GM12865 (cell line): ENCODE measurements around the gene RABAC1.

Source experiments
- DNase-seq: peaks from one replicate; pipeline ENCODE4 v3.0.0; 2010; ENCODE audit warnings: low read depth
- H3K4me3 ChIP-seq: 2 replicates; pipeline ENCODE4 v1.5.1; 2011; ENCODE audit warnings: mild to moderate bottlenecking, low read depth, low read length, control low read depth
- TF ChIP-seq, protein P1 (sequence below): IDR thresholded peaks from 2 replicates; pipeline ENCODE4 v1.5.1; 2011; ENCODE audit warnings: low read length, control low read depth, low read depth, inconsistent platforms; ENCODE audit not compliant: insufficient read depth; ENCODE audit errors: missing control alignments

Gene RABAC1

DNA sequence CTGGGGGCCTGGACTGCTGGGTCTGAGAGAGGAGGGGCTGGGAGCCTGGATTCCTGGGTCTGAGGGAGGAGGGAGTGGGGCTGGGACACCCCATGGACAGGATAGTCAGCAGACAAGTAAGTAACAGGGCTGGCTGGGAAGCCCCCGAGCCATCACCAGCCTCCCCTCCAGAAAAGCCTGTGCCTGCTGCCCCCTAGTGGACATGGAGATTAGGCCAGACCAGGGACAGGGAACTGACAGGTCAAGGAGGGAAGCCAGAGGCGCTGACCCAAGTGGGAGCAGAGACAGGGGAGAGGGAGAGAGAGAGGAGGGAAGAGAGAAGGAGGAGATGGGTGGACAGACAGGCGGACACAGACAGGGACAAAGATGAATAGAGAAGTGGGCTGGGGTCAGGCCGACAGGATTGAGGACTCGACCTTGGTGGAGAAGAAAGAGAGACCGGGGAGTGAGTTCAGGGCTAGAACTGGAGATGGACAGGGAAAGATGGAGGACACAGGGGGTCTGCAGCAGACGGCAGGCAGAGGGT, 24.2 kb downstream of the RABAC1 start:
- TF ChIP-seq, protein P1, sequence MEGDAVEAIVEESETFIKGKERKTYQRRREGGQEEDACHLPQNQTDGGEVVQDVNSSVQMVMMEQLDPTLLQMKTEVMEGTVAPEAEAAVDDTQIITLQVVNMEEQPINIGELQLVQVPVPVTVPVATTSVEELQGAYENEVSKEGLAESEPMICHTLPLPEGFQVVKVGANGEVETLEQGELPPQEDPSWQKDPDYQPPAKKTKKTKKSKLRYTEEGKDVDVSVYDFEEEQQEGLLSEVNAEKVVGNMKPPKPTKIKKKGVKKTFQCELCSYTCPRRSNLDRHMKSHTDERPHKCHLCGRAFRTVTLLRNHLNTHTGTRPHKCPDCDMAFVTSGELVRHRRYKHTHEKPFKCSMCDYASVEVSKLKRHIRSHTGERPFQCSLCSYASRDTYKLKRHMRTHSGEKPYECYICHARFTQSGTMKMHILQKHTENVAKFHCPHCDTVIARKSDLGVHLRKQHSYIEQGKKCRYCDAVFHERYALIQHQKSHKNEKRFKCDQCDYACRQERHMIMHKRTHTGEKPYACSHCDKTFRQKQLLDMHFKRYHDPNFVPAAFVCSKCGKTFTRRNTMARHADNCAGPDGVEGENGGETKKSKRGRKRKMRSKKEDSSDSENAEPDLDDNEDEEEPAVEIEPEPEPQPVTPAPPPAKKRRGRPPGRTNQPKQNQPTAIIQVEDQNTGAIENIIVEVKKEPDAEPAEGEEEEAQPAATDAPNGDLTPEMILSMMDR = peak; percentile 88
- no peak overlapping the region for H3K4me3 ChIP-seq
- peak; percentile 85 for DNase-seq

DNA sequence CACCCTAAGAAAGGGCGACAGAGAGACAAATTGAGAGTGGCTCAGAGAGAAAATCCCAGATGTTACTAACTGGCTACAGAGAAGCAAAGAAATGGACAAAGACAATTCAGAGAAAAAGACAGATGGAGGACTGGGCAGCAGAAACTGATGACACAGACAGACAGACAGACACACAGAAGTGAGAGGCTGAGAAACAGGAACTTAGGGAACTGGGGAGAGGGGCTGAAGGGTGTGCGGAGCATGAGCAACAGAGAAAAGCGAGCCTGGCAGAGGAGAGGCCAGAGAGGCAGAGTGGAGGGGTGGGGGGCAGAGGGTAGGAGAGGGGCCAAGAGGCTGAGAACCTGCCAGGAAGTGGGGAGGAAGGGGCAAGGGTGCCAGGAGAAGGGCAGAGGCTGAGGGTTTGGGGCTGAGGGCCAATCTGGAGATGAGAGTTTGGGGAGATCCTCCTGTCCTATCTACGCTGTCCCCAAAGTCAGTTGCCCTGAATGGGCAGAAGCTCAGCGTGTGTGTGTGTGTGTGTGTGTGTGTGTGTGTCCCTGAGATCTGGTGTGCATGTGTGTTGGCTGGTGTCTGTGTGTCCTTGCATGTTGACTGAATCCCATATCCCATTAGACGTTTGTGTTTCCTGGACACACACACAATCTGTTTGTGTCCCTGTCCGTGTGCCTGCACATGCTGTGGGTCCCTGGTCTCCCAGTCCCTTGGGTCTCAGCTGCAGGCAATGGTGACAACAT, 25.3 kb downstream of the RABAC1 start:
- TF ChIP-seq, protein P1 = no peak
- H3K4me3 ChIP-seq = no peak overlapping the region
- no peak for DNase-seq

DNA sequence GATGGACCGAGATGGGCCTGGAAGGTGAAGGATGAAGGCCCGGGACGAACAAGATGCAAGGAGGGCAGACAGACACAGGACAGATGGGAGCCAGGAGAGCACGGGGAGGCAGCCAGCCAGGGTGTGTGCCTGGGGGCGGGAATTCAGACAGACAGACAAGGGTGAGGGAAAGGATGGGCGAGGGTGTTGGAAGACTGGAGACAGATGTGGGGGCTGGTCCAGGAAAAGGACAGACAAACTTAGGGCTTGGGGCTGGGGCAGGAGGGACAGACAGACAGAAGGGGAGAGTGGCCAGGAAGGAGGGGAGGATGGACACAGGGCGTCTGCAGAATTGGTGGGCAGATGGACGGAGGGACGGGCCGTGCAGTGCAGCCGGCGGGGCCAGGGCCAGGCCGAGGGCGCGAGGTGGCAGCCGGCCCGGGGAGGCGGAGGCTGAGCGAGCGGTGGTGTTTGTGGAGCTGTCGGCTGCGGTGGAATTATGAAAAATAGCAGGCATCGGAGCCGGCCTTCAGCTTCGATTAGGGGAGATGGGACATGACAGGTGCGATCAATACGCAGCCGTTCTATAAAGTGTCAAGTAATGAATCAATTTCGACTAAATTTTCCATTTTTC, 26.3 kb downstream of the RABAC1 start:
- H3K4me3 ChIP-seq = no peak overlapping the region
- no peak for DNase-seq
- TF ChIP-seq, protein P1 = no peak

DNA sequence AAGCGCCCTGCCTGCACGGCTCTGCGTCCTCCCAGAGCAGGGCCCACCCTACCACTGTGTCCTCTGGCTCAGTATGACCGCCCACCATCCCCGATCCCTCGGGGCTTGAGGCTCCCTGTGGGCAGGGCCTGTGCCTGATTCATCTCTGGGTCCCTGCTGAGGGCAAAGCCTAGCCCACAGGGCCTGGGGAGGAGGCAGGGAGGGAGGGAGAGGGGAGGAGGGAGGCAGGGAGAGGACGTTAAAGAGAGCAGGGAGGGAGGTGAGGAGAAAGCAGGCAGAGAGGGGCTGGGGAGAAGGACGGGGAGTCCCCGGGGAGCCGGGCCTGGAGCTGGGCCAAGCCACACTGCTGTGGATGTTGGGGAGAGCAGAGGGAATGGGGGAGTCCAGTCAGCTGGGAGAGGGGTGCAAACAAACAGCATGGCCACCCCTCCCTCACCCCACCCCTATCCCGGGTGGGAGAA, 26.8 kb downstream of the RABAC1 start:
- DNase-seq = no peak
- H3K4me3 ChIP-seq = no peak overlapping the region
- TF ChIP-seq, protein P1 = no peak

DNA sequence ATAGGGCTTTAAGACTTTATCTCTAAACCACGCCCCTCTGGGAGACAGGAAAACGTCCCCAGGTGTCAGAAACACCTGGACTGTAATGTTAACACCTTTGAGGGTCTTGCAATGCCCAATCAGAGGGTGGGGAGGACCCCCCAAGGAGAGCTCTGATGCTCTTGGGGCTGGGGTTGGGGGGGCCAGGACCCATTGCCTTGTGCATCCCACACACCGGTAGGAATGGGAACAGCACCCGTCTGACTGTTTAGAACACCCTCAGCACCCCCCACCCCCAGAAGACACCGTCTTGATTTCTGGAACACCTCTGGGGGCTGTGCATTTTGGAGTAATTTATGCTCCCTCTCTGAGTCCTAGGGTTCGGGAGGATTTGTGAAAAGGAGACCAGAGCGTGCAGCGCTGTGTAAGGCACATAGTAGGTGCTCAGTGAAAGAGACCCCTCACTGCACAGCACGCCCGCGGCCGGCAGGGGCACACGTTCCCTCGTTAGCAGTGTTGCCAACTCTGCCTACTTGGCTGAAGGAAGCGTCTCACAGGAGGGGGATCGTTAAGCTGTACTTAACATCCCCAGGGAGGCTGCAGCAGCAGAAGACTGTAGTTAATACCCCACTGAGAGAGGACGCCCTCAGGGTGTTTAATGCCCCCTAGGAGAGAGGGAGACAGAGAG, 28.1 kb downstream of the RABAC1 start:
- TF ChIP-seq, protein P1 = peak; percentile 51
- DNase-seq = peak; percentile 46
- no peak overlapping the region for H3K4me3 ChIP-seq

DNA sequence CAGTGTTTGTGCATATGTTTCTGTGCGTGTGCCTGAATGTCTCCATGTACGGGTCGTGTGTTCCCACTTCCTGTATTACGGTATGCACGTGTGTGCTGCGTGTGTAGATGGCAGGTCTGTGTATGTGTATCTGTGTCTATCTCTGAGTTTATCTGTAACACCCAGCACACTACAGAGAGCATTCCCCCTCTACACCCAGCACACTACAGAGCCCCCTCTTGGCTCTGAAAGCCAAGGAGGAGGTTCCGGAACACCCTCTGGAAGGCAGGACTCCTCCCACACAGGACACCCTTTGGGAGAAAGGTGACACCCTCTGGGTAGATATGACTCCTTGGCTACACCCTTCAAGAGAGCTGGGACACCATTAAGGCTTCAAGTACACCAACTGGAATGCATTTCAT, 28.8 kb downstream of the RABAC1 start:
- DNase-seq = no peak
- TF ChIP-seq, protein P1 = no peak

More for the DNA sequence above, 28.8 kb downstream of the RABAC1 start:
- H3K4me3 ChIP-seq = no peak overlapping the region
